AG04449 (cell line): ENCODE results near the gene DDX1.
A peak's percentile ranks its signal among the peaks of the same experiment; 100 is the strongest.

Experiments
- CTCF ChIA-PET: fragments of 350-600 bp; formaldehyde crosslinking; extraction: SDS; loops from one replicate; lab custom pipeline; 2021; ENCODE audit warnings: antibody characterized with exemption; lab: Yijun Ruan, JAX
- POLR2A ChIA-PET: fragments of 400-600, 350-600 bp; formaldehyde crosslinking; extraction: SDS; loops from one replicate; lab custom pipeline; 2020; ENCODE audit warnings: antibody characterized with exemption, inconsistent platforms; lab: Yijun Ruan, JAX
- DNase-seq: peaks from one replicate; pipeline ENCODE4 v3.0.0-alpha.2; 2010; ENCODE audit warnings: low read depth, low spot score
- H3K4me3 ChIP-seq: 2 replicates; pipeline ENCODE4 v1.5.1; 2011; ENCODE audit warnings: low read depth, mild to moderate bottlenecking, control low read depth, low read length
- TF ChIP-seq, protein P1 (sequence below): IDR thresholded peaks from one replicate; pipeline ENCODE4 v1.5.1; 2011; ENCODE audit warnings: mild to moderate bottlenecking, moderate library complexity, low read length, control low read depth, inconsistent platforms; ENCODE audit not compliant: insufficient read depth; ENCODE audit errors: missing control alignments

The DDX1 gene

DNA sequence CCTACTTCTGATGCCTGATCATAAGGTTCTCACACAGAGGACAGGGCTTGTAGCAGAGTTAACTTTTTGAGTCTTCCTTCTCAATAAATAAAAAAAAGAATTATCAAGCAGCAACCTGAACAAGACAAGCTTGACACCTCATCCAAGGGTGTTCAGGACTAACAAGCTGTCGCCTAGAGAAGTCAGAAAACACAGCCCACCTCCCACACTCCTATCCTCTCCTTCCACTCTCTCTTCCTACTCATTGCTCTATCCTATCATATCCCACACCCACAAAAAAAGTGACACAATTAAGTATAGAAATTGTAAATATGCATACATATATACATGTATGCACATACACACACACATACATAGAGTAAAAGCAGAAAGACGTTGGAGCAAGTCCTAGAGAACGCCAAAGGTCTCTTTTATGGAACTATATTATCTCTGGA, 35.9 kb upstream of the DDX1 start:
- CTCF ChIA-PET: interaction anchor here (0.7 to 3.2 kb wide), 2 partner anchors 15 to 21 kb away, joined by 3 to 12 read pairs; no protein-coding TSS in a partner anchor
- POLR2A ChIA-PET: no interaction called here
- TF ChIP-seq, protein P1, sequence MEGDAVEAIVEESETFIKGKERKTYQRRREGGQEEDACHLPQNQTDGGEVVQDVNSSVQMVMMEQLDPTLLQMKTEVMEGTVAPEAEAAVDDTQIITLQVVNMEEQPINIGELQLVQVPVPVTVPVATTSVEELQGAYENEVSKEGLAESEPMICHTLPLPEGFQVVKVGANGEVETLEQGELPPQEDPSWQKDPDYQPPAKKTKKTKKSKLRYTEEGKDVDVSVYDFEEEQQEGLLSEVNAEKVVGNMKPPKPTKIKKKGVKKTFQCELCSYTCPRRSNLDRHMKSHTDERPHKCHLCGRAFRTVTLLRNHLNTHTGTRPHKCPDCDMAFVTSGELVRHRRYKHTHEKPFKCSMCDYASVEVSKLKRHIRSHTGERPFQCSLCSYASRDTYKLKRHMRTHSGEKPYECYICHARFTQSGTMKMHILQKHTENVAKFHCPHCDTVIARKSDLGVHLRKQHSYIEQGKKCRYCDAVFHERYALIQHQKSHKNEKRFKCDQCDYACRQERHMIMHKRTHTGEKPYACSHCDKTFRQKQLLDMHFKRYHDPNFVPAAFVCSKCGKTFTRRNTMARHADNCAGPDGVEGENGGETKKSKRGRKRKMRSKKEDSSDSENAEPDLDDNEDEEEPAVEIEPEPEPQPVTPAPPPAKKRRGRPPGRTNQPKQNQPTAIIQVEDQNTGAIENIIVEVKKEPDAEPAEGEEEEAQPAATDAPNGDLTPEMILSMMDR: no peak
- no peak for DNase-seq
- H3K4me3 ChIP-seq: no peak overlapping the region

DNA sequence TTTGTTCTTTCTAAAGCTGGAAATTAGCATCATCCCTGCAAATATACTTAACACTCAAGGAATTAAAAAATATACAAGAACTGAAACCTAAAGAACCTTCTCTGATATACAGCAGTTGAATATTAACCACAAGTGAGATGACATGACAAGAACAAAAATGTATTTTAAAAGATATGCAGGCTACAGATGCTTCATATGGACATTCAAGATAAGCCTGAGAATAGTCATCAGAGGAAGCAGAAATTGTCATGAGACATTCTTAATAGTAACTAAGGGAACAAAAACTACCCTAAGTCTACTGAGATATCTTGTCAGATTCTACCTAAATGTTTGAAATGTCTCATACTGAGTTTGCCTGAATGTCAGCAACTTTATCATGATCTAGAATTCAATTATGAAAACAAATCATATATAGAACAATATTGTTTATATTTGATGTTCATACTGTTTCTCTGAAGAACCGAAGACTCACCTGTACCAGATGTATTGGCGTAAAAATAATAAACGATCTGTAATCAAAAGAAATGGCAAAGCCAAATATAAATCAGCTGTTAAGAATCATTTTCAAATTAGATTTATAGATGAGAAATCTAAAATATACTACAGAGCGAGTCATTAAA, 35.2 kb upstream of the DDX1 start:
- no peak for DNase-seq
- POLR2A ChIA-PET: no interaction called here
- CTCF ChIA-PET: interaction anchor here (3.2 kb wide), 1 partner anchor 20 kb away, joined by 12 read pairs; no protein-coding TSS in a partner anchor
- no peak overlapping the region for H3K4me3 ChIP-seq
- TF ChIP-seq, protein P1: no peak

DNA sequence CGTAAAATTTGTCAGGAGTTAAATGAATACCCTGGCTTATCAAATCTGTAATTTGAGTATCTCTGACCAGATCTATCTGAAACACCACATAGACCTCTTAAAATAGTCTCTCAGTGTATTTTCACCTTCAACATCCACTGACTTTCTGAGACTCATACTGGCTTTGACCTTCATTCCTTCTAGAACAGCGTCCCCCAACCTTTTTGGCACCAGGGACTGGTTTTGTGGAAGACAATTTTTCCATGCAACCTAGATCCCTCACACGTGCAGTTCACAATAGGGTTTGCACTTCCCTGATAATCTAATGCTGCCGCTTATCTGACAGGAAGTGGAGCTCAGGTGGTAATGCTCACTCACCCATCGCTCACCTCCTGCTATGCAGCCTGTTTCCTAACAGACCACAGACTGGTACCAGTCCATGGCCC, 33.8 kb upstream of the DDX1 start:
- H3K4me3 ChIP-seq: no peak overlapping the region
- CTCF ChIA-PET: interaction anchor here (0.7 to 2.3 kb wide), 4 partner anchors 12 to 20 kb away, joined by 3 to 11 read pairs (median 4); no protein-coding TSS in a partner anchor
- POLR2A ChIA-PET: no interaction called here
- DNase-seq: no peak
- TF ChIP-seq, protein P1: no peak

DNA sequence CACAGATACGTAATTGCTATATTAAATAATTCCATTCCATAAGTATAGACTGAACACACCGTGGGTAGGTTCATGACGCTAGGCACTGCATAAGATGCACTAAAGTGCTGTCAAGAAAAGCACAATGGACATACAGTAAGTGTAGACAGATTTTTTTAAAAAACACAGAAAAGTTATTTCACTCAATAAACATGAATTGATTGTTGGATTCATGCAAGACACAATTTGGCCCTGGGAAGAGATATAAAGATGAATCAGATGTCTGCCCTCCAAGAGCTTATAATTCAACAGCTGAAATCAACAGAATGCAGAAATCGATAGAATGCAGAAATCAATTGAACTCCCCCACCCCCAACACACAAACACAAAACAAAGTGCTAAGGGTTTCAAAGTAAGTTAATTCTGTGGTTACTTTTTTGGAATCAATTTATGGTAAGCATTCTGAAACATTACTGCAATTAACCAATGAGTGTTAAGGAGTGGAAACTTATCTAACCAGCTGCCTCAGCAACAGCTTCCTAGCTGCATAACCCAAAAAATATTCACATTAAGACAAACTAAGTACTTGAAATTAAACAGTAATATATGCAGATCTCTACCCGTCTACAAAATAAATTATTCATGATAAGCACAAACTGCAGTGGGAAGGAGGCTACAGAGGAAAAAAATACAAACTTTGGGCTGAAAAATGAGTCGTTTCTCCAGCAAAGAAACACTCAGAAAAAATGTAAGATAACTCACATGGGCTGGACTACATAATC, 32.1 kb upstream of the DDX1 start:
- no peak for DNase-seq
- TF ChIP-seq, protein P1: no peak
- peak overlapping the region; percentile 94 for H3K4me3 ChIP-seq
- POLR2A ChIA-PET: no interaction called here
- CTCF ChIA-PET: interaction anchor here (1.3 to 2.3 kb wide), 3 partner anchors 14 to 18 kb away, joined by 4 to 11 read pairs (median 4); no protein-coding TSS in a partner anchor

DNA sequence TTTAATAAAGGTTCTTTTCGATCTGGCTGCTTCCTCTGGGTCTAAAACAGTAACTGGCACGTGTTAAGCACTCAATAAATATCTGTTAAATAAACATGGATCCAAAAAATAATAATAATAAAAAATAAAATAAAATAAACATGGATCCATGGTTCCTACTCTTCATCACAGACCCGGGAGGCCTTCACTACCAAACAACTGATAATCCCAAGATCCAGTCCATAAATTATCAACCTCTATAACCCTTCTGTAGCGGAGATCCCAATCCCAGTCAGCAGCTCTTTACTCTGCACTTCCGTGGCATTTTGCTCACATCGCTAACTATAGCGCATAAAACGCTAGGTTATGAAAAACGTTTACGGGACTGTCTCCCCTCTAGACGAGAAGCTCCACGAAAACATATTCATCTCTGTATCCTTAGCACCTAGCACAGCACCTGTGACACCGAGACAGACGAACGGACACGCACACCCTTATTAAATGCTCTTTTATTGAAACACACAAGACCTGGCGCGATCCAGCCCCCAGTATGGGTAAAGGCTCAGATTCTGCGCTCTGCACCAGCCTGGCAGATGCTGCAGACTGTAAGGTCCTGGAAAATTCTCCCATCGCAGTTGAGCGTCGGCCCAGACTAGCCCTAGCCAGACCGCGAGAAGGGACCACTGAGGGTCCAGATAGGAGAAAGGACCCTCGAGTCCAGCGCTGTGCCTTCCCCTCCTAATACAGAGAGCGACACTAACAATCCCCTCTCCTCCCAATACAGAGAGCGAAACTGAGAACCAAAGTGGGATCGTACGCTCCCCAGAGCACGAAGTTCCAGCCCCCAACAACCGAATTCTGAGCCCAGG, 31.3 kb upstream of the DDX1 start:
- TF ChIP-seq, protein P1: no peak
- no peak for DNase-seq
- peak overlapping the region; percentile 94 for H3K4me3 ChIP-seq
- CTCF ChIA-PET: interaction anchor here (2.3 to 9.6 kb wide), 2 partner anchors 17 to 18 kb away, joined by 11 to 111 read pairs; no protein-coding TSS in a partner anchor
- POLR2A ChIA-PET: no interaction called here
